Aorta (tissue), 5 donors: ENCODE measurements around the gene TRAPPC10. TPM values are rescaled to one million over a fixed set of nuclear protein-coding genes. Genes with fewer than 3 reads are reported as not detected.
"Not testable (repeated sequence)": the region's sequence is repeated elsewhere in the genome, so short reads cannot be mapped to it uniquely, and the experiment has no call there.

Source experiments
- ATAC-seq: fragments of 200-7000 bp; cut with Tn5 transposase; one replicate; pipeline ENCODE4 v1.9.1; 2022; ENCODE audit warnings: moderate library complexity; ENCODE audit not compliant: low FRiP score
- DNase-seq, 2 donors: peaks; one replicate each; pipeline ENCODE4 v3.0.0-alpha.2; 2020
- H3K27ac ChIP-seq, 2 donors: one replicate each; pipeline ENCODE4 v1.5.1; 2013; ENCODE audit warnings: low read length in 2 of 2, mild to moderate bottlenecking in 2 of 2, moderate library complexity in 2 of 2, control low read depth in 1 of 2, inconsistent platforms in 1 of 2, low read depth in 1 of 2
- H3K27me3 ChIP-seq, 2 donors: one replicate each; pipeline ENCODE4 v1.6.1; 2013; ENCODE audit warnings: control low read depth in 1 of 2, low read length in 1 of 2, mild to moderate bottlenecking in 1 of 2, moderate library complexity in 1 of 2; ENCODE audit not compliant: insufficient read depth in 2 of 2, control insufficient read depth in 1 of 2
- H3K36me3 ChIP-seq, 2 donors: one replicate each; pipeline ENCODE4 v1.6.1; 2013; ENCODE audit warnings: control low read depth in 1 of 2, low read length in 1 of 2, mild to moderate bottlenecking in 1 of 2; ENCODE audit not compliant: insufficient read depth in 2 of 2, control insufficient read depth in 1 of 2
- H3K4me1 ChIP-seq, 2 donors: one replicate each; pipeline ENCODE4 v1.6.1; 2013; ENCODE audit warnings: low read length in 2 of 2, control low read depth in 1 of 2, mild to moderate bottlenecking in 1 of 2, moderate library complexity in 1 of 2; ENCODE audit not compliant: insufficient read depth in 2 of 2, control insufficient read depth in 1 of 2
- H3K4me3 ChIP-seq, 2 donors: one replicate each; pipeline ENCODE4 v1.5.1; 2013; ENCODE audit warnings: low read length in 2 of 2, control low read depth in 1 of 2, mild to moderate bottlenecking in 1 of 2
- H3K9me3 ChIP-seq: one replicate; pipeline ENCODE4 v1.6.1; 2013; ENCODE audit warnings: mild to moderate bottlenecking, low read length; ENCODE audit not compliant: control insufficient read depth
- WGBS, 2 donors: extraction: QIAGEN DNeasy Blood & Tissue Kit; methylation state at CpG; one replicate each; pipeline ENCODE4 v1.1.7; 2013; 5-methylcytosine and 5-hydroxymethylcytosine counted together
- intact Hi-C, 2 donors: fragments of 100-400 bp; cut with DNase I; formaldehyde crosslinking; loops; one replicate each; pipeline versions ENCODE4 v1.14.2 to v1.15.0; 2022
- polyA plus RNA-seq, 2 donors: library from polyadenylated mRNA; stranded (reverse); fragments of 200-250 nt; gene quantifications; one replicate each; pipeline ENCODE4 v1.2.3, GENCODE V29; 2013
- total RNA-seq, 2 donors: library from RNA; stranded (reverse); fragmentation: NEBNext Ultra II Directional; extraction: Animal tissue kit (Norgen Biotek cat#: 25700); gene quantifications; one replicate each; pipeline ENCODE4 v1.2.1, GENCODE V29; 2021
- donor health status: healthy with polysubstance abuse.
- donor health status: Bipolar disorder and iron deficiency.
- donor health status: DM: no; HTN: no; CAD: no.
- donor health status: DM: no; HTN: no; CAD: no.
- donor health status: DM: yes; HTN: yes; CAD: no.

Gene TRAPPC10
- total and polyA plus RNA-seq, 4 donors: 3.5 to 41.5 (median 20.4) TPM

- H3K27me3 ChIP-seq, H3K27ac ChIP-seq, H3K4me1 ChIP-seq, DNase-seq, H3K36me3 ChIP-seq, H3K9me3 ChIP-seq, intact Hi-C loops, H3K4me3 ChIP-seq, ATAC-seq: not testable (repeated sequence)
- WGBS, 2 donors: no CpG with 5 or more reads among the region's 10 CpGs
These were observed 130.4 kb downstream of the TRAPPC10 start for GRCh38 chr21:44142470-44142869.

- DNase-seq, H3K36me3 ChIP-seq, H3K9me3 ChIP-seq, H3K4me1 ChIP-seq, ATAC-seq, H3K4me3 ChIP-seq, H3K27me3 ChIP-seq, intact Hi-C loops, H3K27ac ChIP-seq: not testable (repeated sequence)
- WGBS, 2 donors: no CpG with 5 or more reads among the region's 17 CpGs
These were observed 131.3 kb downstream of the TRAPPC10 start for GRCh38 chr21:44143380-44143779.

- intact Hi-C loops, H3K36me3 ChIP-seq, ATAC-seq, H3K4me1 ChIP-seq, H3K9me3 ChIP-seq, H3K27ac ChIP-seq, H3K27me3 ChIP-seq, H3K4me3 ChIP-seq, DNase-seq: not testable (repeated sequence)
- WGBS, 2 donors: no CpG with 5 or more reads among the region's 8 CpGs
These were observed 131.9 kb downstream of the TRAPPC10 start for GRCh38 chr21:44143996-44144395.

- WGBS, 2 donors: no CpG with 5 or more reads among the region's 22 CpGs
- H3K27me3 ChIP-seq, H3K27ac ChIP-seq, intact Hi-C loops, H3K9me3 ChIP-seq, ATAC-seq, DNase-seq, H3K36me3 ChIP-seq, H3K4me1 ChIP-seq, H3K4me3 ChIP-seq: not testable (repeated sequence)
These were observed 132.9 kb downstream of the TRAPPC10 start for GRCh38 chr21:44144784-44145602.

GRCh38 chr21:44145616-44146015, 133.5 kb downstream of the TRAPPC10 start:
- H3K9me3 ChIP-seq, intact Hi-C loops, DNase-seq, H3K4me3 ChIP-seq, H3K27ac ChIP-seq, H3K4me1 ChIP-seq, H3K36me3 ChIP-seq, H3K27me3 ChIP-seq, ATAC-seq: not testable (repeated sequence)
- no CpG with 5 or more reads among the region's 12 CpGs for WGBS, 2 donors

- H3K4me1 ChIP-seq, H3K27ac ChIP-seq, H3K9me3 ChIP-seq, intact Hi-C loops, ATAC-seq, DNase-seq, H3K4me3 ChIP-seq, H3K27me3 ChIP-seq, H3K36me3 ChIP-seq: not testable (repeated sequence)
- no CpG with 5 or more reads among the region's 8 CpGs for WGBS, 2 donors
These were observed 135.0 kb downstream of the TRAPPC10 start for GRCh38 chr21:44147108-44147507.

GRCh38 chr21:44150255-44150654, 138.1 kb downstream of the TRAPPC10 start:
- no CpG with 5 or more reads among the region's 10 CpGs for WGBS, 2 donors
- H3K4me1 ChIP-seq, H3K27ac ChIP-seq, H3K4me3 ChIP-seq, H3K9me3 ChIP-seq, DNase-seq, ATAC-seq, intact Hi-C loops, H3K27me3 ChIP-seq, H3K36me3 ChIP-seq: not testable (repeated sequence)

- H3K4me1 ChIP-seq, H3K27me3 ChIP-seq, ATAC-seq, H3K9me3 ChIP-seq, H3K27ac ChIP-seq, DNase-seq, H3K4me3 ChIP-seq, intact Hi-C loops, H3K36me3 ChIP-seq: not testable (repeated sequence)
- no CpG with 5 or more reads among the region's 21 CpGs for WGBS, 2 donors
These were observed 141.2 kb downstream of the TRAPPC10 start for GRCh38 chr21:44153214-44153888.

GRCh38 chr21:44153889-44154228, 141.8 kb downstream of the TRAPPC10 start:
- intact Hi-C loops, ATAC-seq: not testable (repeated sequence)
- peak; percentile 22 to 42 for DNase-seq

More at GRCh38 chr21:44153889-44154228, 141.8 kb downstream of the TRAPPC10 start:
- WGBS, 2 donors: 92 to 97% methylated on average over 5 to 9 of the region's 17 CpGs
- H3K4me3 ChIP-seq, H3K27me3 ChIP-seq, H3K9me3 ChIP-seq, H3K36me3 ChIP-seq, H3K27ac ChIP-seq, H3K4me1 ChIP-seq: not testable (repeated sequence)
